ENCODE results near the gene SEZ6.
A peak's percentile ranks its signal among the peaks of the same experiment; 100 is the strongest.

Gene SEZ6

GRCh38 chr17:29036584-29036983 is 30.8 kb upstream of the SEZ6 start:
- no peak for FAIRE-seq
- TF ChIP-seq CTCF (IDR thresholded peaks at IDR 0.05; ENCODE audit: insufficient read depth, missing control alignments): peak; percentile 5
- no peak for DNase-seq (ENCODE audit: insufficient read length, low spot score)

GRCh38 chr17:29034510-29034909 is 28.7 kb upstream of the SEZ6 start:
- DNase-seq (ENCODE audit: insufficient read length, low spot score): no peak
- FAIRE-seq: no peak
- TF ChIP-seq CTCF (IDR thresholded peaks at IDR 0.05; ENCODE audit: insufficient read depth, missing control alignments): no peak

GRCh38 chr17:29032857-29033197 is 27.0 kb upstream of the SEZ6 start:
- TF ChIP-seq CTCF (IDR thresholded peaks at IDR 0.05; ENCODE audit: insufficient read depth, missing control alignments): no peak
- FAIRE-seq: no peak
- no peak for DNase-seq (ENCODE audit: insufficient read length, low spot score)

GRCh38 chr17:29032013-29032856 is 26.4 kb upstream of the SEZ6 start:
- no peak for DNase-seq (ENCODE audit: insufficient read length, low spot score)
- no peak for FAIRE-seq
- TF ChIP-seq CTCF (IDR thresholded peaks at IDR 0.05; ENCODE audit: insufficient read depth, missing control alignments): no peak

- no peak for FAIRE-seq
- TF ChIP-seq CTCF (IDR thresholded peaks at IDR 0.05; ENCODE audit: insufficient read depth, missing control alignments): no peak
- no peak for DNase-seq (ENCODE audit: insufficient read length, low spot score)
These were observed 25.7 kb upstream of the SEZ6 start for GRCh38 chr17:29031488-29031887.

GRCh38 chr17:29024316-29024952 is 18.6 kb upstream of the SEZ6 start:
- DNase-seq (ENCODE audit: insufficient read length, low spot score): no peak
- TF ChIP-seq CTCF (IDR thresholded peaks at IDR 0.05; ENCODE audit: insufficient read depth, missing control alignments): no peak

GRCh38 chr17:29022074-29022473 is 16.2 kb upstream of the SEZ6 start:
- DNase-seq (ENCODE audit: insufficient read length, low spot score) (no peak), FAIRE-seq (no peak)
- no peak for TF ChIP-seq CTCF (IDR thresholded peaks at IDR 0.05; ENCODE audit: insufficient read depth, missing control alignments)

More at GRCh38 chr17:29024316-29024952, 18.6 kb upstream of the SEZ6 start:
- FAIRE-seq: no peak

All from D721Med (cell line).